SK-MEL-5 (cell line): Measurements from ENCODE around the gene MCMBP. TPM values are rescaled to one million over a fixed set of nuclear protein-coding genes. Genes with fewer than 3 reads are reported as not detected.

Source experiments
- total RNA-seq: library from RNA; depleted of rRNA; stranded (reverse); fragments of >200 nt; shearing (Covaris generic); gene quantifications from 2 replicates; pipeline ENCODE4 v1.2.3, GENCODE V29; 2014; rRNA removed

The MCMBP gene
- total RNA-seq, 1 experiment from 2014 or later: 41.1 TPM

Other genes with a start within 250 kb of the MCMBP start
- 6.2 and 6.4 TPM in 2 replicates for gene BAG3, start 221.5 kb downstream of the MCMBP start, total RNA-seq
- 145 and 158 TPM in 2 replicates for gene INPP5F, start 146.8 kb downstream of the MCMBP start, total RNA-seq
- gene SEC23IP, start 19.9 kb upstream of the MCMBP start, total RNA-seq: 25.6 and 28.4 TPM in 2 replicates